Heart left ventricle (tissue), 16 donors: Measurements from ENCODE around the gene ZFPM1. TPM values are rescaled to one million over a fixed set of nuclear protein-coding genes. Genes with fewer than 3 reads are reported as not detected.

Source experiments
- ATAC-seq, 4 donors: fragments of 200-7000 bp; cut with Tn5 transposase; one replicate each; pipeline ENCODE4 v1.9.1; 2020 to 2022; ENCODE audit warnings: moderate library complexity in 4 of 4, mild to moderate bottlenecking in 3 of 4, moderate number of reproducible peaks in 1 of 4
- DNase-seq, 5 donors: peaks; one replicate each; pipeline ENCODE4 v3.0.0-alpha.2; 2020
- H3K27ac ChIP-seq, 12 donors: fragments of 200-600 bp; sonication (generic) in 4 of 12; one replicate each; pipeline versions ENCODE4 v1.5.0 to v1.8.0; 2016 to 2022; ENCODE audit warnings: mild to moderate bottlenecking in 2 of 12
- H3K27me3 ChIP-seq, 9 donors: fragments of 200-600 bp; sonication (generic) in 2 of 9; one replicate each; pipeline versions ENCODE4 v1.5.1 to v1.8.0; 2016 to 2022; ENCODE audit warnings: mild to moderate bottlenecking in 3 of 9
- H3K36me3 ChIP-seq, 9 donors: fragments of 200-600 bp; sonication (generic) in 2 of 9; one replicate each; pipeline versions ENCODE4 v1.5.0 to v1.8.0; 2018 to 2022; ENCODE audit warnings: mild to moderate bottlenecking in 2 of 9
- H3K4me1 ChIP-seq, 12 donors: fragments of 200-600 bp; sonication (generic) in 4 of 12; one replicate each; pipeline versions ENCODE4 v1.5.0 to v1.8.0; 2016 to 2022; ENCODE audit warnings: mild to moderate bottlenecking in 3 of 12
- H3K4me3 ChIP-seq, 12 donors: fragments of 200-600 bp; sonication (generic) in 4 of 12; one replicate each; pipeline versions ENCODE4 v1.5.0 to v1.8.0; 2017 to 2022; ENCODE audit warnings: mild to moderate bottlenecking in 9 of 12, moderate library complexity in 4 of 12
- H3K9me3 ChIP-seq, 12 donors: fragments of 200-600 bp; sonication (generic) in 4 of 12; one replicate each; pipeline versions ENCODE4 v1.5.0 to v1.8.0; 2016 to 2022; ENCODE audit warnings: mild to moderate bottlenecking in 1 of 12
- CTCF ChIP-seq, 12 donors: fragments of 200-600 bp; sonication (generic) in 4 of 12; IDR thresholded peaks; one replicate each; pipeline versions ENCODE4 v1.5.0 to v1.8.0; 2018 to 2022; ENCODE audit warnings: antibody characterized with exemption in 12 of 12, mild to moderate bottlenecking in 5 of 12
- POLR2A ChIP-seq, 2 donors: fragments of 450-650 bp; IDR thresholded peaks; one replicate each; pipeline ENCODE4 v1.6.1; 2017; ENCODE audit warnings: antibody characterized with exemption in 2 of 2, mild to moderate bottlenecking in 2 of 2, moderate library complexity in 2 of 2
- WGBS, 4 donors: extraction: QIAGEN DNeasy Blood & Tissue Kit in 2 of 4; methylation state at CpG; one replicate each; pipeline versions ENCODE4 v1.1.5 to v1.1.7; 2013 to 2018; 5-methylcytosine and 5-hydroxymethylcytosine counted together
- intact Hi-C, 10 donors: fragments of 100-400 bp; cut with DNase I; formaldehyde crosslinking; loops; one replicate each; pipeline versions ENCODE4 v1.11.1 to v1.14.2; 2022
- polyA plus RNA-seq, 2 donors: library from polyadenylated mRNA; stranded (reverse); fragments of 200-250 nt; gene quantifications; one replicate each; pipeline ENCODE4 v1.2.3, GENCODE V29; 2013
- total RNA-seq, 9 donors: library from RNA; depleted of rRNA in 2 of 9; stranded (reverse); fragments of >200 nt in 2 of 9; fragmentation: NEBNext Ultra II Directional in 3 of 9; extraction: Animal tissue kit (Norgen Biotek cat#: 25700) in 3 of 9; gene quantifications; one replicate each; pipeline versions ENCODE4 v1.1.0 to v1.2.4, GENCODE V29; 2016 to 2023
- donor health status: ischemic (EF 13 %, LVEDD 7.1; RV severe dilation, severe dysfunction).
- donor health status: healthy with polysubstance abuse.
- donor health status: DM: no; HTN: yes; CAD: no.
- donor health status: DM: no; HTN: no; CAD: no.
- donor health status: ischemic (EF 25% LVEDD 6.9; RV normal size, moderate dysfunction).
- donor health status: ischemic (EF 25% LVEDD 5.7; RV mildly dilated, moderate dysfunction).
- donor health status: healthy.
- donor health status: DM: yes; HTN: yes; CAD: no.
- donor health status: ischemic (EF 35%, LVEDD 5.7; RV mildly dilated, moderate dysfunction).
- donor health status: nonischemic (EF 11% LVEDD 7.7; RV severe dilation, severe dysfunction).
- donor health status: DM: yes; HTN: yes; CAD: no.
- donor health status: PGD.
- donor health status: ischemic (EF 29% LVEDD 5.4; RV normal size, mild dysfunction).
- donor health status: nonischemic (EF 23%, LVEDD 6.1; RV moderate dilation, normal function).

ZFPM1 gene
- total and polyA plus RNA-seq, 11 donors = 1.3 to 6.3 (median 4.1) TPM

GRCh38 chr16:88405216-88406060 is 47.6 kb upstream of the ZFPM1 start:
- Histone ChIP-seq H3K4me1 (peaks cover 0 to 12% (median 0%) of the 10 kb centered on the region in 12 donors), H3K9me3 (no peaks in the 10 kb centered on the region), H3K36me3 (no peaks in the 10 kb centered on the region), H3K27me3 (peaks cover 0 to 6% (median 0%) of the 10 kb centered on the region in 9 donors), H3K27ac (no peak overlapping the region), H3K4me3 (peak overlapping the region in 4 of 12 donors; percentile 5 to 41 (median 37))
- ATAC-seq = peak in 3 of 4 donors; percentile 45 to 71 (median 47)
- intact Hi-C loops = no loop called here
- peak in 2 of 5 donors; percentile 41 to 50 for DNase-seq
- WGBS, 4 donors = 63 to 70% (median 65%) methylated on average over 22 to 29 of the region's 29 CpGs
- TF ChIP-seq CTCF (IDR thresholded peaks at IDR 0.05) (no peak), POLR2A (IDR thresholded peaks at IDR 0.05) (no peak)

- TF ChIP-seq CTCF (IDR thresholded peaks at IDR 0.05) = no peak
- H3K9me3 ChIP-seq = no peaks in the 10 kb centered on the region
- peaks cover 0 to 12% (median 0%) of the 10 kb centered on the region in 12 donors for H3K4me1 ChIP-seq
- DNase-seq (no peak), ATAC-seq (peak in 1 of 4 donors; percentile 9)
- H3K27me3 ChIP-seq = peaks cover 0 to 6% (median 0%) of the 10 kb centered on the region in 9 donors
- H3K4me3 ChIP-seq = peak overlapping the region in 4 of 12 donors; percentile 5 to 41 (median 37)
- WGBS, 4 donors = 70 to 76% (median 72%) methylated on average over 35 to 39 of the region's 39 CpGs
- no peaks in the 10 kb centered on the region for H3K36me3 ChIP-seq
- intact Hi-C loops = no loop called here
- no peak overlapping the region for H3K27ac ChIP-seq
These were observed 46.7 kb upstream of the ZFPM1 start for GRCh38 chr16:88406096-88407041.

- no peak overlapping the region for H3K4me3 ChIP-seq
- WGBS, 4 donors = 91 to 94% (median 92%) methylated on average over 15 to 20 of the region's 20 CpGs
- no peak for ATAC-seq
- no peaks in the 10 kb centered on the region for H3K36me3 ChIP-seq
- H3K4me1 ChIP-seq = peaks cover 0 to 12% (median 0%) of the 10 kb centered on the region in 12 donors
- TF ChIP-seq POLR2A (IDR thresholded peaks at IDR 0.05) (no peak), CTCF (IDR thresholded peaks at IDR 0.05) (no peak)
- no peak overlapping the region for H3K27ac ChIP-seq
- intact Hi-C loops = no loop called here
- no peak for DNase-seq
- H3K27me3 ChIP-seq = peaks cover 0 to 6% (median 0%) of the 10 kb centered on the region in 9 donors
- no peaks in the 10 kb centered on the region for H3K9me3 ChIP-seq
These were observed 46.0 kb upstream of the ZFPM1 start for GRCh38 chr16:88407042-88407420.

GRCh38 chr16:88407807-88408206 is 45.3 kb upstream of the ZFPM1 start:
- WGBS, 4 donors = 79 to 94% (median 85%) methylated on average over 5 of the region's 5 CpGs

More at GRCh38 chr16:88407807-88408206, 45.3 kb upstream of the ZFPM1 start:
- Histone ChIP-seq H3K4me3 (no peak overlapping the region), H3K4me1 (peaks cover 0 to 12% (median 0%) of the 10 kb centered on the region in 12 donors), H3K27ac (peak overlapping the region in 1 of 12 donors; percentile 24), H3K36me3 (no peaks in the 10 kb centered on the region), H3K9me3 (no peaks in the 10 kb centered on the region), H3K27me3 (peaks cover 0 to 6% (median 0%) of the 10 kb centered on the region in 9 donors)
- intact Hi-C loops = no loop called here
- no peak for TF ChIP-seq POLR2A (IDR thresholded peaks at IDR 0.05)
- no peak for TF ChIP-seq CTCF (IDR thresholded peaks at IDR 0.05)
- ATAC-seq = no peak
- DNase-seq = no peak
